Measurements from ENCODE around the gene PRKAG2.

PRKAG2 gene

DNA sequence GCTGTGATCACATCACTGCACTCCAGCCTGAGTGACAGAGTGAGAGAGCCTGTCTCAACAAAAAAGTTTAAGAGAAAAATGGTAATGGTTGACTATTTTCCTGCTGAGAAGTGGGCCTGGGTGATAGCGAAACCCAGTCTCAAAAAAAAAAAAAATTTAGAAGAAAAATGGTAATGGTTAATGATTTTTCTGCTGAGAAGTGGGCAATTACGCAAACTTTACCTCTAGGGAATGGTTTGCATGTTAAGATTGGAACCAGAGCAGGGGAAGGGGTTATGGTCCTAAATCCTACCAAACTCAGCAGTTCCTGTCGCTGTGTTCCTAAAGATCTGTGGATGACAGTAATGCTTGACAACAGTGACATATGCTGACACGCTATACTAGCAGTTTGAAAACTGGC is 226.8 kb downstream of the PRKAG2 start:
- DNase-seq (ENCODE audit: low read depth in 2 of 2) = no peak

GRCh38 chr7:151648429-151648828 is 228.5 kb downstream of the PRKAG2 start:
- DNase-seq (ENCODE audit: low read depth in 2 of 2) = no peak

DNA sequence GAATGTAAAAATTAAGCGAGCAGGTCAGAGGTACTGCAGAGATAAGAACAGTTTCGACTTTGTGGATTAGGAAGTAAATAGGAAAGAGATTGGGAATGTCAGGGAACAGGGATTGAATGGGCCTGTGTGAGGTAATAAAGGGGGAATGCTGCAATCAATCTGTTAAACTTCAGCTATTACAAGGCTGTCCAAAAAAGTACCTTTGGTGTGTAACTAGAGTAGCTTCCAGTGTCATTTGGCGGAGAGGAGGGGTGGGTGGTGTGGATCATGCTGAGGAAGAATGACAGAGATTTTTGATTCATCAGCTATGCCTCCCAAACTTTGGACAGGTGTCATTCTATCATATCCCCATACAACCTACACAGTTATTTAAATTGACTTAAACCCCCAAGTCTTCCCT is 229.0 kb downstream of the PRKAG2 start:
- DNase-seq (ENCODE audit: low read depth in 2 of 2) = no peak

DNA sequence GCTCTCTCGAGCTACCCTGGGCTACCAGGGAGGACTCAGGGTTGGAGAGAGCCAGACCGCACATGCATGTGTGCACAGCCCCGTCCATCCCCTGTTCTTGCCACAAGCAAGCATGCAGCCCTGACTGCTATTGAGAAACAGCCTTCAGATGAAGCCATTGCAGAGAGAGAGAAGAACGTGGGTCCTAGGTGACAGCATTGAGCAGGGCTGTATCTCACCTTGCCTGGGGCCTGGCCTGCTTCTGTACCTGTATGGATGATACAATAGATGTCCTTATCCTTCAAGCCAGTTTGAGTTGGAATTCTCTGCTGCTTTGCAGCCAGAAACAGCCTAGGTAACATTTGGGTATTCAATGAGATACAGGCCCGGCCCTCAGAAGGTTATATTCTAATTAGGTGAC is 229.9 kb downstream of the PRKAG2 start:
- DNase-seq (ENCODE audit: low read depth in 2 of 2) = no peak

DNA sequence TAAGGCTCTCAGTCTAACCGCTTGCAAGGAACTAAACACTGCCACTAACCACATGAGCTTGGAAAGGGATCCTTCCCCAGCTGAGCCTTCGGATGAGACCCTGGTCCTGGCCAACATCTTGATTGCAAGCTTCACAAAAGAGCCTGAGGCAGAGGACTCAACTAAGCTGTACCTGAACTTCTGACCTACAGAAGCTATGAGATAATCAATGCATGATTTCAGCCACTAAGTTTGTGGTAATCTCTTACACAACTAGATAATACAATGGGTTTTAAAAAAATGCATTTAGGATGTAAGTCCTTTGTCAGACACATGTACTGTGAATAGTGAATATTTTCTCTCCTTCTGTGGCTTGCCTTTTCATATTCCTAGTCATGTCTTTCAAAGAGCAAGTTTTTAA is 231.6 kb downstream of the PRKAG2 start:
- no peak for DNase-seq (ENCODE audit: low read depth in 2 of 2)

GRCh38 chr7:151644554-151644953 is 232.4 kb downstream of the PRKAG2 start:
- DNase-seq (ENCODE audit: low read depth in 2 of 2) = no peak

DNA sequence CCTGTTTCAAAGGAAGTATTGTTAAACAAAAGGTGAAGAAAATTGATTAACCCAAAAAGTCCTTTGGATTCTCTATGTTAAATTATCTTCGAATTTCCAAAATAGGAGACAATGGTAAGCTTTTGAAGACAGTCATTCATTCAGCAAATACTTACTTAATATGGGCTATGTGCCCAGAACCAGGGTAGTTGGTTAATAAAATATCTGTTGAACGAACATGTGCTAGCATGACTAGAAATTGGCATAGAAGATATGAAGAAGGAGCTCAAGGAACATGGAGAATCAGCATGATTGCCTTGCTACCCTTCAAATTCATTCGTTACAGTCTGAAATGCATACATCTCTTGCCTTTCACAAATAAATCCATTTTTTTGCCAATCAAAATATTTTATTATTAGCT is 234.2 kb downstream of the PRKAG2 start:
- no peak for DNase-seq (ENCODE audit: low read depth in 2 of 2)

- no peak for DNase-seq (ENCODE audit: low read depth in 2 of 2)
Observed at GRCh38 chr7:151641587-151641986, 235.3 kb downstream of the PRKAG2 start.

GRCh38 chr7:151637781-151638261 is 239.1 kb downstream of the PRKAG2 start:
- no peak for DNase-seq (ENCODE audit: low read depth in 2 of 2)

DNA sequence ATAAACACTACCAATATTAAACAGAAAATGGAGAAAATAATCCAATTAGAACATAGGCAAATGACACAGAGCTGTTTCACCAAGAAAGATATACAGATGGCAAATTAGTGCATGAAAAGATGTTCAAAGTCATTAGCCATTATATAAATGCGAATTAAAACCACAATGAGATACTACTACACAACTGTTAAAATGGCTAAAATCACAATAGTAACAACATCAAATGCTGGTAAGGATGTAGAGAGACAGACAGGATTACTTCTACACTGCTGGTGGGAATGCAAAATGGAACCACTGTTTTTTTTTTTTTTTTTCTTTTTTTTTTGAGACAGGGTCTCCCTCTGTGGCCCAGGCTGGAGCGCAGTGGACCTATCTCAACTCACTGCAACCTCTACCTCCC is 242.3 kb downstream of the PRKAG2 start:
- DNase-seq (ENCODE audit: low read depth in 2 of 2) = no peak

DNA sequence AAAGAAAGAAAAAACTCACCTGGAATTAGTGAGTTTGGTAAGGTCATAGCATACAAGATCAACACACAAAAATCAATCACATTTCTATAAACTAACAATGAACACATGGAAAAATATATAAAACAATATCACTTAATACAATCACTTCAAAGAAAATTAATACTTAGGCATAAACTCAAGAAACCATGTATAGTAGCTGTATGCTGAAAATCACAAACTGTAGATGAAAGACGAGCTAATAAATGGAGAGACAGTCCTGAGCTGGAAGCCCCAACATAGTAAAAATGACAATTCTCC is 243.5 kb downstream of the PRKAG2 start:
- no peak for DNase-seq (ENCODE audit: low read depth in 2 of 2)

DNA sequence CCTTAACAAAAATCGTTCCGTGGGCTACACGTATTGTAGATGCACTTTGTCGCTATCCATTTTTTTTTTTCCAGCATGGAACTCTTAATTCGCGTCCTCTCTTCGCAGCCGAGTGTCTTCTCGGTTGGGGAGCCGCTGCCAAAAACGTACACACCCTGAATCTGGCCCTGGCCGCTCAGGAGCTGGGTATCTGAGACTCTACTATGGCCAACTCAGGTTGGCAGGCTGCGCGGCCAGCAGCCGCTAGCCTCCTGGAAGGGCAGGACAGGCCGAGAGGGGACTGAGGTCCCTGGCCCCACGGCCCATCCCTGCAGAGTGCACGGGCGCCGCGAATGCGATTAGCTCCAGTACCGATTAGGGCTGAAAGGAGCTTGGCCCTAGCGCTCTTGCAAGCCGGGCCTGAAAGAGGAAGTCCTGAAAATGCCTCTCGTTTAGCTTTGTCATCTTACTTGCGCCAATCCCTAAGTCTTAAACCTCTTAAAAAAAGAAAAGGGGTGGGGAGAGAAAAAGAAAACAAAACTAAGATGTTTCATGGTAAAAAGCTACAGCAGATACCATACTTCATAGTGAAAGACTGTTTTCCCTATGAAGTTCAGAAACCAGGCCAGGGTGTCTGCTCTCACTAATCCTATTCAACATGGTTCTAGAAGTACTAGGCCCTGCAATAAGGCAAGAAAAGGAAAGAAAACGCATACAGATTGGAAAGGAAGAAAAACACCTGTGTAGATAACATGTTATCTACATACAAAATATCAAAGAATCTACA is 244.0 kb downstream of the PRKAG2 start:
- DNase-seq (ENCODE audit: low read depth in 2 of 2) = peak in 1 of 2 donors; percentile 25

GRCh38 chr7:151631953-151632749 is 244.8 kb downstream of the PRKAG2 start:
- DNase-seq (ENCODE audit: low read depth in 2 of 2) = peak; percentile 77 to 79

- no peak for DNase-seq (ENCODE audit: low read depth in 2 of 2)
Observed at GRCh38 chr7:151631570-151631952, 245.4 kb downstream of the PRKAG2 start.

GRCh38 chr7:151630851-151631569 is 245.9 kb downstream of the PRKAG2 start:
- no peak for DNase-seq (ENCODE audit: low read depth in 2 of 2)

GRCh38 chr7:151630358-151630757 is 246.6 kb downstream of the PRKAG2 start:
- no peak for DNase-seq (ENCODE audit: low read depth in 2 of 2)

- no peak for DNase-seq (ENCODE audit: low read depth in 2 of 2)
Observed at GRCh38 chr7:151629713-151630272, 247.1 kb downstream of the PRKAG2 start.

DNA sequence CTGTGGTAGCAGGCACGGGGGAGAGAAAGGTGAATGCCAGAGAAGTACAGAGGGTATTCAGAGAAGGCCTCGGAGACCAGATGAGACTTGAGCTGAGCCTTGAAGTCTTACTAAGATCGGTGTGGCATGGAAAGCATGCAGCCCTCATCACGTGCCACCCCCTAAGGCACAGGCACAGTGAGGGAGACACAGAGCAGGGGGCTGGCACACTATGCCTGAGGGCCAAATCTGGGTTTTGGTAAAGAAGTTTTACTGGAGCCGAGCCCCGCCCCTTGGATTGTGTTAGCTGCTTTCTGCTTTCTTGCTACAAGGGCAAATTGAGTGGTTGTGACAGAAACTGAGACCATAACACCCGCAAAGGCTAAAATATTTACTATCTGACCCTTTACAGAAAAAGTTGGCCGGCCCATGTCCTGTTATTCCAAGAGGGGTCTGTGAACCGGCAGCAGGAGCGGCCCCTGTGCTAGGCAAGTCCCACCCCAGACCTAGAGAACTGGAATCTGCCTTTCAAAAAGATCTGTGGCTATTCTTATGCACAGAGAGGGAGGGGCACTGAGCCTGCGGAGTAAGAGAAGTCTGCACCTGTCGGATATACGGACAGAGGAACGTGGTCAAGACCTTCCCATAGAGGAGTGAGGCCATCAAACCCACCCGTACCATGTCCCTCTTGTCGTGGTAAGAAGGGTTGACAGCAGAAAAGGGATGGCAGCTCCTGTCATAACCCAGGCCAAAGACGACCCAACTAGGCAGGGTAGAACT is 247.9 kb downstream of the PRKAG2 start:
- DNase-seq (ENCODE audit: low read depth in 2 of 2) = no peak

GRCh38 chr7:151626422-151627115 is 250.3 kb downstream of the PRKAG2 start:
- DNase-seq (ENCODE audit: low read depth in 2 of 2) = no peak

DNA sequence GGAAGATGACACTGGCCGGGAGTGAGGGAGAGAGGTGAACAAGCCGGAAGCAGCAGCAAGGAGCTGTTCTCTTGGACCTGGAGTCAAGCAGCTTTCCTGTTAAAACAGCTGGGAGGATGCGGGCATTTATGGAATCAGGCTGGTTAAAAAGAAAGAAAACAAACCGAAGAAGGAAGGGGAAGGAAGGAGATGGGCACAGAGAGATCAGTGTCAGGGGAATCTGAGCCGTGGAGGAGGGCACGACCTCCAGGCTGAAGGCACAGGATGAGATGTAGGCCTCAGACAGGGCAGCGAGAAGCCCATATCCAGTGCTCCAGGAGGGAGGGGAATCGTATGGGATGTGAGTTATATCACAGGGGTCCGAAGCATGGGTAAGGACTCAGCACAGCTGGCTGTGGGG is 251.3 kb downstream of the PRKAG2 start:
- no peak for DNase-seq (ENCODE audit: low read depth in 2 of 2)
